Renal cortex interstitium (tissue), 11 donors: ENCODE measurements around the gene NHSL2. TPM values are rescaled to one million over a fixed set of nuclear protein-coding genes. Genes with fewer than 3 reads are reported as not detected.

Experiments used
- DNase-seq, 11 donors: peaks; one replicate each; pipeline ENCODE4 v3.0.0-alpha.2; 2013; ENCODE audit warnings: low read depth in 9 of 11, low spot score in 4 of 11; ENCODE audit errors: extremely low read depth in 1 of 11
- polyA plus RNA-seq, 3 donors: library from polyadenylated mRNA; unstranded; fragments of 120-200 nt; gene quantifications; one replicate each; pipeline ENCODE4 v1.2.1, GENCODE V29; 2013; ENCODE audit not compliant: insufficient read length in 3 of 3

Gene NHSL2
- polyA plus RNA-seq, 3 donors = 9.4 to 10.1 (median 10.0) TPM

DNA sequence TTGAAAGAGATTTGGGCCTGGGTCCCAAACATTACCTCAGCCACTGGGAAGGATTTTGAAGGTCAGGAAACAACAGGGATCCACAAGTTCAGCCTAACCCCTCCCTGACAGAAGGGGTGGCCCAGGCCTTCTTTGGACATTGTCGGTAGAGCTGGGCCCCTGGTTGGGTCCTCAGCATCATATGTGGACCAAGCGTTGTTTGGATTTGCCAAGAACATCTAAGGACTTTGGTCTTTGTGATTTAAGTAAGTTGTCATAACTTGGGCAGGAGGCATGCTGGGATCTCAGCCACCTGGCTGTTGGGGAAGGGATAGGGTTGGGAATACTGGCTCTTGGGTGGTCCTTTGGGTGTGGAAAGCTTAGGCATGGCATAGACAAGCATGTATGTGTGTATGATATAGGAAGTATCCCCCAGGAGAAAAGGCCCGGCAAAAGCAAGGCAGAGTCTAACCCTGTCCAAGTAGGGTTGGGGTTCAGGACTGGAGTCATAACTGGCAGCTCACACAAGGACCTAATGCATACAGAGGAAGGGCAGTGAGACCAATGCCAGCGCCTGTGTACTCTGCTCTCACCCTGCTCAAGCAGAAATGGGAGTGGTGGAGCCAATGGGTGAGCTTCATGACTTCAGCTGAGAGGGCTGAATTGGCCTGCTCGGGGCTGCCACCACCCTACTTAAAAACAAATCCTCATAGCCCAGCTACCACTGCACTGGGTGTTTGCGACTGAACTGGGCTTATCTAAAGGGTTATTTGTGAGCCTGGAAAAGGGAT lies 118.2 kb downstream of the NHSL2 start:
- no peak for DNase-seq

GRCh38 chrX:72029483-72030411 lies 119.1 kb downstream of the NHSL2 start:
- no peak for DNase-seq

DNA sequence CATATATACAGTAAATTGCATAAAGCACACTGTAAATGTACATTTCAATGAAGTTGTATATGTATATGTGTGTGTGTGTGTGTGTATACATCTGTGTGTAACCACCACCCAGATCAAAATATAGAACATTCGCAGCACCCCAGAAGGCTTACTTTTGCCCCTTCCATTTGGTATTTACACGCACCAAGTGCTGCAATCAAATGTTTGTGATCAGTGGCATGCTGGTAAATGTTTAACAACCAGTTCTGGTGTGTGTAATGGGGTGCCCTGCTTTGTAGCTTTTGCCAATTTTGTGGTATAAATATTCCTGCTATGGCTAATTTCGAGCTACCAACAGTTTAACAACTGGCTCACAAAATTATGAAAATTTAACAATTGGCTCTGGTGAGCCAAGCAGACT lies 119.8 kb downstream of the NHSL2 start:
- DNase-seq = no peak

- no peak for DNase-seq
Observed at GRCh38 chrX:72031118-72031517, 120.5 kb downstream of the NHSL2 start.

DNA sequence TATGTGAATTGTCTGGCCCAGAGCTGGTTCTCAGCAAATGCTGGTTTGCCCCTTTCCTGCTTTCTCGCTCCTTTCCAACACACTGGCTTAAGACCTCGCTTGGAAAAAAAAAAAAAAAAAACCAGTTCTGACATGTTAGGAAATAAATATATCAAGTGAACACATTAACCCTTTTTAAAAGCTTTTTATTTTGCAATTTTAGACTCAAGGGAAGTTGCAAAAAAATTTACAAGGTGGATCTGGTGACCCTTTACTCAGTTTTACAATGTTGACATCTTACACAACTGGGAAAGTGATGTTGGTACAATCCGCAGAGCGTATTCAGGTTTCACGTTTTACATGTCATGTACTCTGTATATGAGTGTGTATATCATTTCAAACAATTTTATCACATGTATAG lies 121.0 kb downstream of the NHSL2 start:
- no peak for DNase-seq

DNA sequence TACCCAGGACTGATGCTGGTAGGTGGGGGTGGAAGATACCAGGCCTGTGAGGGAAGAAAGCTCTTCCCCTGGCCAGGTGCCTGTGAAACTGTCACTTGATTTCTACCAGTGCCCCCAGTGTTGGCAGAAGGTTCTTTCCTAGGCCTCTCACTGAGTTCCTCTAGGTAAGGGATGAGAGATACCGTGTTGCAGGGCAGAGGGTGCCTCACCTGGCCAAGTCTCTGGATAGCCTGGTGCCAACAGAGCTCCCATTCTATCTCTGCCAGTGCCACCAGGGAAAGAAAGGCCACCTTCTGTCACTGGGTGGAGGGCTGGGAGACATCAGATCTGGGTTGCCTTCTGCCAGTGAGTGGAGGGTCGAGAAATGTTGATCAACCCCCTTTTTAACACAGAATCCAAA lies 127.0 kb downstream of the NHSL2 start:
- DNase-seq = no peak

DNA sequence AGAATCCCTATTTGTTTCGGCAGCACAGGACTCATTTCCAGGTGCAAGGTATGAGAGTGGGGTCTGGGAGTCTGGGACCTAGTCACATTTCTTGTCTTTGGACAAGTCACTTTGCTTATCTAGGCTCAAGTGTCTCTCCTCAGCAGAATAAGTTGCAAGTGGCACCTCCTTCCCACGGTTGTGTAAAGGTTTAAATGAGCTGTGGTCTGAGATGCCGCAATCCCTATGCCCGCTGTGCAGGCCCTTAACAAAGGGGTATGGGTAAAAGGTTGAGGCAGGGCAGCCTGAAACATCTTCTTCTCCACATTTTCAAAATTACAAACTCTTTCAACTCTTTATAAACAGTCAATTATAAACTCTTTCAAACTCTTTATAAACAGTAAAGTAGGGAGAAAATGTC lies 127.4 kb downstream of the NHSL2 start:
- no peak for DNase-seq

- no peak for DNase-seq
Observed at GRCh38 chrX:72038868-72039267, 128.2 kb downstream of the NHSL2 start.

DNA sequence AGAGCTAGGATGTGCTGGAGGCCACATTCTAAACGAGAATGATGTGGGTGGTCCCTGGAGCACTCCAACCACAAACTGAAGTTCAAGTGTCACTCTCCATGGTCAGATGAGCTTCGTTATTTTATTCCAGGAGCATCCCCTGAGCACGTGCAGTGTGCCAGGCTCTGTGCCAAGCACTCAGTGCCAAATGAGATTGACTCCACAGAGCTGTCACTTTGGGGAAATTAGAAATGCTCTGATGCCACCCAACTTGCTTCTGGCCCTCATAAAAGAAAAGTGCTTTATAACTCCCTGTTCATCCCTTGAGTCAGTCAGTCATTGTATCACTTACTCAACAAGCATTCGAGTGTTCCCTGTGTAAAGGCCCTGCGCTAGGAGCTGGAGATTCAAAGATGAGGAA lies 129.9 kb downstream of the NHSL2 start:
- no peak for DNase-seq

GRCh38 chrX:72041176-72041575 lies 130.5 kb downstream of the NHSL2 start:
- DNase-seq = no peak

DNA sequence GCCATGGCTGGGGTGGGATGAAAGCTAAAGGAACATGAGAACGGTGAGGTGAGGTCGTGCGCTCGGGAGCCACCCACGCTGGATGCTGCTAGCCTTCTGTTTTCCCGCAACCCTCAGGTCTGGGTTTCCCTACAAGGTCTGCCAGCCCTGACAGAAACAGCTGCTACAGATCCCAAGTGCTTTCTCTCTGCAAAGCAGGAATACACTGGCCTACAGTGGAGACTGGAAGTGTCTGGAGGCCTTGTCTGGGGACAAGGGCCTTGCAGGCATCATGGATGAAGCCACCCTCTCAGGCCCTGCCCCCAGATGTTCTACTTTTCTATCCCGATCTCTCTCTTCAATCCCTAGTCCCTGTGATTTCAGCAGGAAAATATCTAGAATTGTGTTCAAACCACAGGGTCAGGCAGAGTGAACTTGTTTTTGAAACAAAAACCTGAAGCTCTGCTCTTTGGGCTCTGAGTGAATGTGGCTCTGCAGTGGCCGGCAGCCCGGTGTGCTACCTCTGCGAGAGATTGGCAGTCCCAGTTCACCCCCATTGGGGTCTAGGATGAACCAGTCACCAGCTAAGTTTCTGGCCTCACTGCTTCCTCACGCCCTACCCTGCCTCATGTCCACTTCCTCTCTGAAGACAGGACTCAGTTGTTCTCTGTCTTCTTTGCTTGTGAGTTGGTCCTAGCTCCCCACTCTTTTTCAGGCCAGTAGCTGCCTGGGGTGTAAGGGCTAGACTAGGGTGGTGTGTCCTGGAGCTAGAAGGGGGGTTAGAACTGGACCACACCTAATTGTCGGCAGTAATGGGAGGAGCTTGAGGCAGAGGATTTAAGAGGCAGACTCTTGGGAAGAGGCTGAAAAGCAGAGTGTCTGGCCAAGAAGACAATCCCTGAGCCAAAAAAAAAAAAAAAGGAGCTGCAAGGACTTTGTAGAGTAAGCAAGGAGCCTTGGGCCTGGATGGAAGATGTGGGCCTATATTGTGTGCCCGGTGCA lies 131.5 kb downstream of the NHSL2 start:
- DNase-seq = peak in 2 of 11 donors; percentile 35 to 38

DNA sequence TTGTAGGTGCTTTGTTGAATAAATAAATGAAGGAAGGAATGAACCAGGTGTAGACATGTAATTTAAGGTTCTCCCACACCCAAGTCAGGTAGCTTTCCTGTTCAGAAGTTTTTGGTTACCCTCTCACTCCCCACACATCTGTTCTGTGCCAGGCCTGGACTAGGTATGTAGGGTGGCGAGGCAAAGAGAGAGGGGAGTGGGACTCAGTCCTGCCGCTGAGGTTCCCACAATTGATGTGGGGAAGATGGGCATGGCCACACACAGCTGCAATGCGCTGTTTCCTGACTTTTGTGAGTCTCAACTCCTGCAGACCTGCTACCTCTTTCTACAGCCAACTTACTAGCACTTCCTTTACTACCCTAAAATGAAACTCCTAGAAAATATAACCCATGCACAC lies 132.2 kb downstream of the NHSL2 start:
- no peak for DNase-seq

DNA sequence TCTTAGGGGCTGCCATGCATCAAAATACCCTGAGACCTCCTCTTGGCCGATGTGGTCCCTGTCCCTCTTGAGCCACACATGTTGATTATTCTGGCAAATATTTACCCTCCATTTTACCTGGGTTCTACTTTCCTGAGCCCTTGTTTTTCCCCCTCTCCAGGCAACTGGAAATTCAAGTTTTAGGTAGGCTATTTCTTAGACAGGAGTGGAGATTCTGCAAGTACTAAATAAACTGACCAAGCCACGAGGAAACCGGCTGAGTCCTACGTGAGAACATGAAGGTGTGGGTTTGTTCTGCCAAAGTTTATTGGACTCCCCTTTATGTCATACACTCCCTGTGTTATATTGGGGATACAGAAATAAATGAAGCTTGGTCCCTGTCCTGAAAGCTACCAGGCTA lies 133.0 kb downstream of the NHSL2 start:
- DNase-seq = no peak

GRCh38 chrX:72045141-72045540 lies 134.5 kb downstream of the NHSL2 start:
- DNase-seq = no peak

DNA sequence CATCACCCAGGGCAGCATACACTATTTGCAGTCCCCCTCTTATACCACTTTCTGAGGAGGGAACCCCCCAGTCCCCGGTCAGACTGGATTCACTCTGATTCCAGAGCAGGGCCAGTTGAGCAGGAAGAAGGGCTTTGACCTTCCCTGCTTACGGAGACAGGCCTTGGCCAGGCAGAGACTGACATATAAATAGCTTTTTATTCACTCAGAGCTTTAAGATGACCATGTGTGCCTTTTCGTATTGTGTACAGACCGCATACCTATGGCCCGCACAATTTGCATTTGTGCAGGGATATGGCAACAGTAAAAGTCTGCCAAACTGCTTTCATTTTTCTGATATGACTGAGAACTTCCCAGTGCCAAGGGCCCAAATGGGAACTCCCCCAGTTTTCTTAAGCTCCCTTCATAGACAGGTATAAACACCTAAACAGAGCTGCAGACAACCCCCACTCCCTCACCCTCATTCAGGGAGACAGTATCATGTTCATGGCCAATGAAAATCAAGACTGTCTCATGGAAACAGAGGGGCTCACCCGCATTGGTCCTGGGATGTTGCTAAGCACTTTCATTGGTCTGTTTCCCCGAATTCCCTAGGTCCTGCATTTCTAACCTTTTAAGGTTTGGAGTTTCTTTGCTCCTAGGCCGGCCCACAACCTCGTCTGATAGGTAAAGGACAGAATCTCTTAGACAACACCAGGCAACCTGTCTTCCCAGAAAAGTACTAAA lies 135.1 kb downstream of the NHSL2 start:
- DNase-seq = peak in 1 of 11 donors; percentile 57

GRCh38 chrX:72046447-72046846 lies 135.8 kb downstream of the NHSL2 start:
- DNase-seq = no peak

GRCh38 chrX:72048510-72049455 lies 138.1 kb downstream of the NHSL2 start:
- no peak for DNase-seq
